HG02642 (cell line): ENCODE data around the gene JDP2.

Experiments
- ATAC-seq: cut with Tn5 transposase; IDR thresholded peaks from one replicate; pipeline ENCODE4 v1.9.1; 2021; ENCODE audit warnings: mild to moderate bottlenecking; ENCODE audit not compliant: unreplicated experiment, poor library complexity

Gene JDP2

GRCh38 chr14:75504411-75504810 lies 76.6 kb downstream of the JDP2 start:
- no peak for ATAC-seq

GRCh38 chr14:75506930-75507329 lies 79.1 kb downstream of the JDP2 start:
- no peak for ATAC-seq

- ATAC-seq: no peak
Observed at GRCh38 chr14:75510547-75510946, 82.7 kb downstream of the JDP2 start.

DNA sequence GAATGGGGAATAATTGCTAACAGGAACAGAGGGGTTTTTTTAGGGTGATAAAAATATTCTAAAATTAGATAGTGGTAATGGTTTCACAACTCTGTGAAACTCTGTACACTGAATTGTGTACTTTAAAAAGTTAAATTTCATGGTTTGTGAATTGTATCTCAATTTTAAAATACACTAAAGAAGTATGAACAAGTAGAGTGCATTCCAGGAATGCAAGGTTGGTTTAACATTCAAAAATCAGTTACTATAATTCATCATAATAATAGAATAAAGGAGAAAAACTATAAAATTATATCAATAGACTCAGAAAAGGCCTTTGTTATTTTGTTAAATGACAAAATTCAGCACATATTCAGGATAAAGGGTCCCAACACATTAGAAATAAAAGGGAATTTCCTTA lies 83.4 kb downstream of the JDP2 start:
- no peak for ATAC-seq

DNA sequence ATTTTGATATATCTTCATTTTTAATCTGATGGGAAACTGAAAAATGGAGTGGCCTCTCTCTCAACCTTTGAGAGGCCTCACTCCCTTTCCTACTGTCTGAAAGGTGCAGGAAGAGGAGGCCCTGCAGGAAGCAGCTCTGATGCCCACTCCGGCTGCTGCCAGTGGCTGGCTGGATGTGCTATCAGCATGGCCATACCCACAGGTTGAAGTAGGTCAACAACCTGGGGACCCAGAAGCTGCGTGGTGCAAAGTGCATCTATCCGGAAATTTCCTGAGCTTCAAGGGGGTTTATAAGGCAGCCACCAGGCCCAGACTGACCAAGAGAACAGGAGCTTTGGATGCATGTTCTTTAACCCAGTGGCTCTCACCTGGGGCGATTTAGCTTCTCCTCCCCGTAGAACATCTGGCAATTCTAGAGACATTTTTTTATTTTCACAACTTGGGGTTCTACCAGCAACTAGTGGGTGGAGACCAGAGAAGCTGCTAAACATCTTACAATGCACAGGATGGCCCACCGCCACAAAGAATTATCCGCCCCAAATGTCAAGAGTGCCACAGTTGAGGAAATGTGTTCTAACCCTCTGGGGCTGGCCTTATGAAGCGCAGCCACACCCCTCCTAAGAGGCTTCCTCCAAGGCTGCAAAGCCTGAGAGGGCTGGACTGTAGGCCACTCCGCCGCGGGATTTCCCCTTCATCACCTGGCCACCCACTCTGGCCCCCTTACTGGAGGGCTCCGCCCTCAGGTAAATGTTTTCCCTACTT lies 86.3 kb downstream of the JDP2 start:
- ATAC-seq: peak; percentile 52

DNA sequence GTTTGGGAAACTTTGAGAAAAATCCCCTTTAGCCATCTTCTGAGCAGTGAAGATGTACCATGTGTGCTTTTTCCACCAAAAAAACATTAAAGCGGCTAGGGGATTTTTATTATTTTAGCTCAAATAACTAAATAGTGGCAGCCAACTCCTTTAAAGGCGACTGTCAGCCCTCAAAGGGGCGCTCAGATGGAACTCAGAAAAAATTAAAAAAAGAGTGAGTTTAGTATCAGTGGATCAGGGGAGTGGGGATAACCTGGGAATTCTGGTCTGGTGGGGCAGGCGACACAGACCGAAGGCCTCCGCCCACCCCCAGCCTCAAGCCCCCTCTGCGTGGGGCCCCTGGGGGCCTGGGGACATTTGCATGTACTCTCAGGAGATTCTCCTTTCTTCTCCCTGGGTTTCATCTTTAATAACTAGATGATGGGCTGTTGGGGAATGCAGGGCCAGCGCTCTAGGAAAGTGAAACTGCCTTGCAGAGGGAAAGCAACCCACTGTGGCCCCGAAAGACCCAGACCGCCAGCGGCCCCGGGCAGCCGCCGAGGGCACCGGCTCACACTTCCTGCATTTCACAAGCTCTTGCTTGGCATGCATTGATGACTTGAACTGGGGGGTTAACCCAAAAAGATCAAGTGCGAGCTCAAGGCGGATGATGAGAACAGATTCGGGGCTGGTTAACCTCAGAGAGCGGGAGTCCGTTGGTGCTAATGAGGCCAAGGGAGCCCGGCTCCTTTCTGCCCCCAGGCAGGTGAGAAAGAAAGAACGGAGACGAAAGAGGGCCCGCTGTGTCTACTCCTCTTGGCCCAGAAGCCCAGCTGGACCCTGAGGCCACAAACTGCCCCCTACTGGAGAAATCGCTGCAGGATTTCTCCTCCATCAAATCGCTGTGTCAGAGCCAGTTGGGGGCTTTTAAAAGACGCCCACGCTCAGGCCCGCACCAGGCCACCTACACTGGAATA lies 87.1 kb downstream of the JDP2 start:
- peak; percentile 56 for ATAC-seq

- peak; percentile 45 for ATAC-seq
Observed at GRCh38 chr14:75515629-75515996, 87.8 kb downstream of the JDP2 start.

- ATAC-seq: no peak
Observed at GRCh38 chr14:75518625-75519024, 90.8 kb downstream of the JDP2 start.

DNA sequence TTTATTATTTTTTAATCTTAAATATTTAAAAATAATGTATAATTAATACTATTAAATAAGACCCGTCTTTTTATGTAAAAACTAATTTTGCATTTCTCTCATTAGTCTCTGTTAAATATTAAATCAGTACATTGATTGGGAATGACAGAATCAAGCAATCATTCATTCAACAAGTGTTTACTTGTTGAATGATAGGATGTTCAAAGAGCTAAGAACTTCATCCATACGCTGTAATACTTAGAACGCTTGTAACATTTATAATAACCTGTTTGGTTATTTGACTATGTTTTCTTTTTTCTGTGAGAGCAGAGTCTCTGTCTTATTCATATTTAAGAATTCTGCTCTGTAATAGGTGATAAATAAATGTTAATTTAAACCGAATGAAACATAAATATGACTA lies 91.6 kb downstream of the JDP2 start:
- ATAC-seq: no peak

GRCh38 chr14:75519826-75520728 lies 92.3 kb downstream of the JDP2 start:
- ATAC-seq: no peak

DNA sequence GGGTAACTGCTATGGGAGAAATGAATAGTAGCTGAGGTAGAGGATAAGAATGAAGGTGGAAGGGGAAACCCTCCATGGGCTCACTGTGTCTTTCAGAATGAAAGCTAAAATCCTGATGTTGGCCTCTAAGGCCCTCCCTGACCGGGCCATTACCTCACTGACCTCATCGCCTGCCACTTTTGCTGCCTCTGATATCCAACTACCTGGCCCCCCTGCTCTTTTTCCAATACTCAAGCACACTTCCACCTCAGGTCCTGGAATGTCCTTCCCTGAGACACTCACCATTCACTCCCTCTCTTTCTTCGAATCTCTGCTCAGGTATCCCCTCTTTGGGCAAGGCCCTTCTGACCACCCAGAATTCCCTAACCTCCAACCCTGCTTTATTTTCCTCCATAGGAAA lies 93.0 kb downstream of the JDP2 start:
- ATAC-seq: no peak

GRCh38 chr14:75521415-75522199 lies 93.8 kb downstream of the JDP2 start:
- no peak for ATAC-seq

- ATAC-seq: peak; percentile 70
Observed at GRCh38 chr14:75522224-75522982, 94.6 kb downstream of the JDP2 start, which contains the start of gene BATF. BATF (plus strand) TSS chr14:75522469; CDS start chr14:75522683, 214 bp downstream.

DNA sequence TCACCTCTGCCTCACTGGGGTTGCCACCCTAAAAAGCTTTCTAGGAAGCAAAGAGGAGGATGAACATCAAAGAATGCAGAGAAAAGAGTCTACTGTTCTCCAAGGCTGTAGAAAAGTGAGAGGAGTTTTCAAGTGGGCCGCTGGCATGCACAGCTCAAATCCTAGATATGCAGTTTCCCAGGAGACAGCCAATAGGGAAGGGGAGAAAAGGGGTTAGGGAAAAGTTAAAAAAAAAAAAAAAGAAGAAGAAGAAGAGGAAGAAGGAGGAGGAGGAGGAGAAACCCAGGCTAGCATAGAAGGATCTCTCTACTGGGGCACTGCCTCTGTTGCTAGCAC lies 95.1 kb downstream of the JDP2 start:
- ATAC-seq: no peak
